Fibroblast of the aortic adventitia (primary cell): ENCODE results near the gene BPIFB6. TPM values are rescaled to one million over a fixed set of nuclear protein-coding genes. Genes with fewer than 3 reads are reported as not detected.

Source experiments
- DNase-seq: peaks from one replicate; pipeline ENCODE4 v3.0.0-alpha.2; 2010; ENCODE audit warnings: low read depth
- H3K4me3 ChIP-seq: 2 replicates; pipeline ENCODE4 v1.5.1; 2011; ENCODE audit warnings: low read depth, mild to moderate bottlenecking, control low read depth, low read length, moderate library complexity
- total RNA-seq: library from RNA; depleted of rRNA; stranded (reverse); fragments of >200 nt; gene quantifications from 2 replicates; pipeline ENCODE4 v1.2.3, GENCODE V29; 2012; ENCODE audit warnings: low replicate concordance
- TF ChIP-seq, protein P1 (sequence below): IDR thresholded peaks from 2 replicates; pipeline ENCODE4 v1.5.1; 2011; ENCODE audit warnings: mild to moderate bottlenecking, low read length, control low read depth, inconsistent platforms; ENCODE audit not compliant: insufficient read depth

The BPIFB6 gene
- total RNA-seq, 1 donor = not detected

DNA sequence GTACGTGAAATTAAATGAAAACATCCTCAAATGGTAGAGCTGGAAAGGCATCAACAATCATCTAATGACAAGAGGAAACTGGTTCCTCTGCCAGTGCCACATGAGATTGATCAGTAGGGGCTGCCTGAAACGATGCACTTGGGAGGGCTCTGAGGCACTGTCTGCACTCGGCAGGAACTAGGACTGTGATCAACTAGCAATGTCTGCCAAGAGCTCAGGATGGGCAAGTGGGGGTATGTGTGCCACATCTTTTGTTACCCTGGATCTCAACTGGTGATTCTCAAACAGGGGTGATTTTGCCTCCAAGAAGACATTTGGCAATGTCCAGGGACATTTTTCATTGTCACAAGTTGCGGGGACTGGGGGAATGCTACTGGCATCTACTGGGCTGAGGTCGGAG lies 1.9 kb downstream of the BPIFB6 start:
- DNase-seq = no peak
- no peak overlapping the region for H3K4me3 ChIP-seq
- TF ChIP-seq, protein P1, sequence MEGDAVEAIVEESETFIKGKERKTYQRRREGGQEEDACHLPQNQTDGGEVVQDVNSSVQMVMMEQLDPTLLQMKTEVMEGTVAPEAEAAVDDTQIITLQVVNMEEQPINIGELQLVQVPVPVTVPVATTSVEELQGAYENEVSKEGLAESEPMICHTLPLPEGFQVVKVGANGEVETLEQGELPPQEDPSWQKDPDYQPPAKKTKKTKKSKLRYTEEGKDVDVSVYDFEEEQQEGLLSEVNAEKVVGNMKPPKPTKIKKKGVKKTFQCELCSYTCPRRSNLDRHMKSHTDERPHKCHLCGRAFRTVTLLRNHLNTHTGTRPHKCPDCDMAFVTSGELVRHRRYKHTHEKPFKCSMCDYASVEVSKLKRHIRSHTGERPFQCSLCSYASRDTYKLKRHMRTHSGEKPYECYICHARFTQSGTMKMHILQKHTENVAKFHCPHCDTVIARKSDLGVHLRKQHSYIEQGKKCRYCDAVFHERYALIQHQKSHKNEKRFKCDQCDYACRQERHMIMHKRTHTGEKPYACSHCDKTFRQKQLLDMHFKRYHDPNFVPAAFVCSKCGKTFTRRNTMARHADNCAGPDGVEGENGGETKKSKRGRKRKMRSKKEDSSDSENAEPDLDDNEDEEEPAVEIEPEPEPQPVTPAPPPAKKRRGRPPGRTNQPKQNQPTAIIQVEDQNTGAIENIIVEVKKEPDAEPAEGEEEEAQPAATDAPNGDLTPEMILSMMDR = no peak

DNA sequence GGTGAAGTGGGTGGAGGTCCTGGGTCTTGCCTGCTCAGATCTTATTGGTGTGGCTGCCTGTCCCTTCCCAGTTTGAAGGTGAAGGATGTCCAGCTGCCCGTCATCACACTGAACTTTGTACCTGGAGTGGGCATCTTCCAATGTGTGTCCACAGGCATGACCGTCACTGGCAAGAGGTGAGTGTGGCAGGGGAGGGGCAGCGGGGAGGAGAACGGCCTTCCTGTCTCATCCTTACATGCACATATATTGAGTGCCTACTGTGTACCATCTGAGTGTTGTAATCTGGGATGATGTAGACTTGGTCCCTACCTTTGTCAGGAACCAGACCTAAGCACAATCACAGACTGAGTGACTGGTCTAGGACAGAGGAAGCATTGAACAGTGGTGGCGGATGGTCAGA lies 2.7 kb downstream of the BPIFB6 start:
- no peak overlapping the region for H3K4me3 ChIP-seq
- TF ChIP-seq, protein P1 = no peak
- DNase-seq = no peak

DNA sequence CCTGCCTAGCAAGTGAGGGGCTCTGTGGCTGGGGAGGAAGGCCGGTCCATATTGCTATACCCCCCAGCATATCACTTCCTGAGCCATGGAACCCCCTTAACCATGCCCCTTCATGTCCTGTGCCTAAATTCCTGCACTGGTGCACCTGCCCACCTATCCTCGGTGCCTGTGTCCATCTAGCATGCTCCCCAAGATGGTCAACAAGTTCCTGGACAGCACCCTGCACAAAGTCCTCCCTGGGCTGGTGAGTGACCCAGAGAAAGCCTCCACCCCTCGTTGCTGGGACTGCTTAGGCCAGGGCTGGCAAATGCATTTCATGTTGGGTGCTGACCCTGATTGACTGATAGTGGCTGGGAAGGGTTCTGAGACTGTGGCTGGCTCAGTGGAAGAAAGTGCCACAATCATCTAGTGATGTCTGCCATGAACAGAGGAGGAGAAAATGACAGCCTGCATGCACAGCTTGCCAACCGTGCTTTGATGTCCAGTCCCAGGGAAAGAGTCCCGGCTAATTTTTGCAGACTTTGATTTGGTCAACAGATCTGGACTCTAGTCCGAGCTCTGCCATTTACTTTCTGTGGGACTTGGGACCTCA lies 3.5 kb downstream of the BPIFB6 start:
- DNase-seq = no peak
- no peak overlapping the region for H3K4me3 ChIP-seq
- TF ChIP-seq, protein P1 = no peak

DNA sequence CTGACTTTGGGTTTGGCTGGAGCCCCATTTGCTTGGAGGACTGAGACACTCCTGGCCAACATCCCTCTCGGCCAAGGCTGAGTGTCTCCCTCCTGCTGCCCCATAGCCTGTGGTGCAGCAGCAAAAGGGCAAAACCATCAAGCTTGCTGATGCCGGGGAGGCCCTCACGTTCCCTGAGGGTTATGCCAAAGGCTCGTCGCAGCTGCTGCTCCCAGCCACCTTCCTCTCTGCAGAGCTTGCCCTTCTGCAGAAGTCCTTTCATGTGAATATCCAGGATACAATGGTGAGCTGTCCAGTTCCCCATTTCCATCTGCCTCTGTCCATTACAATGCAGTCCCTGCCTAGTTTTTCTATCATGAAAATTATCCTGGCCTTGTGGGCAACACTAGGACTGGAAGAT lies 6.0 kb downstream of the BPIFB6 start:
- no peak overlapping the region for H3K4me3 ChIP-seq
- TF ChIP-seq, protein P1 = no peak

DNA sequence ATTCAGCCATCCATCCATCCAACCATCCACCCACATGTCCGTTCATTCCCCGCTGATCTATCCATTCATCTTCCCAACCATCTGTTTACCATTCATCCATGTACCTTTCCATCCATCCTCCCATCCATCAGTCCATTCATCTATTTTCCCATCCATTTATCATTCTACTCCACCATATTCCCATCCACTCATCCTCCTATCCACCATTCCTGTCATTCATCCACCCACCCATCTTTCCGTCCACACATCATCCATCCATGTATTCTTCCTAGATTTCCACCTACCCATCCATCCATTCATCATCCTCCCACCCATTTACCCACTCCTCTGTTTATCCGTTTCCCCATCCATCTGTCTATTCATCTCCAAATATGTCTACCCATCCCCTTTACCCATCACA lies 6.8 kb downstream of the BPIFB6 start:
- no peak overlapping the region for H3K4me3 ChIP-seq
- TF ChIP-seq, protein P1 = no peak
- DNase-seq = no peak

More for the DNA sequence above, 6.0 kb downstream of the BPIFB6 start:
- no peak for DNase-seq

DNA sequence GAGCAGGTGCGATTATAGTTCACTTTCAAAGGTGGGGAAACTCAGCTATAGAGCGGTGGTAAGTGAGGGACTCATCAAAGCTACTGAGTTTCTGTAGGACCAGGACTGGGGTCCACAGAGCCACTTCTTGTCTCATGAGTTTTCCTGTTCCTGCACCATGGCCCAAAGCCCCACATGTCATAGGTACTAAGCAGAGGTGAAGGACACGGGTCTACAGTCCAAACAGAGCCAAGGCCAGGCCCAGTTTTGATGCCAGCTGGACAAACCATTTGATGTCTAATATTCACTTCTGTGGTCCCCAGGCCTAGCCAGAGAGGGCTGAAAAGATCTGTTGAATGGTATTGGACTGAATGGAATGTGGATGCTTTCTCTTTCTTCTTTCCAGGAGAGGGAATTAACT lies 11.0 kb downstream of the BPIFB6 start:
- no peak for DNase-seq
- TF ChIP-seq, protein P1 = no peak
- H3K4me3 ChIP-seq = no peak overlapping the region
